HEK293 (cell line): ENCODE results near the gene MED28.

Source experiments
- CTCF ChIA-PET: fragments of 350-600 bp; formaldehyde crosslinking; extraction: SDS; loops from one replicate; lab custom pipeline; 2021; ENCODE audit warnings: antibody characterized with exemption; lab: Yijun Ruan, JAX
- POLR2A ChIA-PET: fragments of 300-600 bp; formaldehyde crosslinking; extraction: SDS; loops from one replicate; lab custom pipeline; 2020; ENCODE audit warnings: antibody characterized with exemption, inconsistent platforms; lab: Yijun Ruan, JAX
- H3K27ac ChIP-seq: fragments of 200-500 bp; sonication (Bioruptor generic); 2 replicates; pipeline ENCODE4 v1.5.1; 2014; ENCODE audit warnings: low read depth, low read length, control low read depth, inconsistent platforms; ENCODE audit errors: extremely low read depth
- H3K36me3 ChIP-seq, 2 experiments: fragments of 200-500 bp in 1 of 2; sonication (Bioruptor generic) in 1 of 2; 1 replicate in 1 of 2; 2 replicates in 1 of 2; pipeline ENCODE4 v1.5.1; 2014 to 2017; ENCODE audit warnings: inconsistent platforms in 2 of 2, low read length in 2 of 2; ENCODE audit not compliant: control insufficient read depth in 2 of 2, insufficient read depth in 1 of 2
- H3K4me1 ChIP-seq: fragments of 200-500 bp; sonication (Bioruptor generic); 2 replicates; pipeline ENCODE4 v1.5.1; 2014; ENCODE audit warnings: mild to moderate bottlenecking, low read length, inconsistent platforms; ENCODE audit not compliant: control insufficient read depth, insufficient read depth
- H3K4me3 ChIP-seq: 2 replicates; pipeline ENCODE4 v1.5.1; 2011; ENCODE audit warnings: low read depth, mild to moderate bottlenecking, control low read depth, low read length, moderate library complexity
- H3K9me3 ChIP-seq: fragments of 200-500 bp; sonication (Bioruptor generic); 2 replicates; pipeline ENCODE4 v1.5.1; 2014; ENCODE audit warnings: low read depth, low read length, inconsistent platforms; ENCODE audit not compliant: control insufficient read depth, insufficient read depth
- BCL11A ChIP-seq: fragments of 450-650 bp; formaldehyde crosslinking; IDR thresholded peaks from 2 replicates; pipeline ENCODE4 v1.5.1; 2016; ENCODE audit warnings: low read depth, missing biosample characterization, missing genetic modification characterization
- BCL11B ChIP-seq: fragments of 450-650 bp; formaldehyde crosslinking; IDR thresholded peaks from 2 replicates; pipeline ENCODE4 v1.5.1; 2016; ENCODE audit warnings: low read depth, missing biosample characterization, missing genetic modification characterization
- EGR2 ChIP-seq: fragments of 450-650 bp; formaldehyde crosslinking; IDR thresholded peaks from 2 replicates; pipeline ENCODE4 v1.5.1; 2016; ENCODE audit warnings: low read depth, missing biosample characterization, missing genetic modification characterization
- GLIS1 ChIP-seq: fragments of 450-650 bp; formaldehyde crosslinking; IDR thresholded peaks from 2 replicates; pipeline ENCODE4 v1.5.1; 2016; ENCODE audit warnings: missing biosample characterization, missing genetic modification characterization
- KLF8 ChIP-seq: fragments of 450-650 bp; formaldehyde crosslinking; IDR thresholded peaks from 2 replicates; pipeline ENCODE4 v1.5.1; 2016; ENCODE audit warnings: missing biosample characterization, missing genetic modification characterization
- PRDM1 ChIP-seq: fragments of 450-650 bp; formaldehyde crosslinking; IDR thresholded peaks from 2 replicates; pipeline ENCODE4; 2016; ENCODE audit warnings: missing biosample characterization, missing genetic modification characterization
- REPIN1 ChIP-seq: fragments of 450-650 bp; formaldehyde crosslinking; IDR thresholded peaks from 2 replicates; pipeline ENCODE4 v1.5.1; 2017; ENCODE audit warnings: missing biosample characterization, missing genetic modification characterization, low read depth
- SP3 ChIP-seq: fragments of 450-650 bp; formaldehyde crosslinking; IDR thresholded peaks from 2 replicates; pipeline ENCODE4 v1.5.1; 2016; ENCODE audit warnings: missing biosample characterization, missing genetic modification characterization
- ZBTB21 ChIP-seq: fragments of 450-650 bp; formaldehyde crosslinking; IDR thresholded peaks from 2 replicates; pipeline ENCODE4 v1.5.1; 2017; ENCODE audit warnings: missing biosample characterization, missing genetic modification characterization
- ZFHX2 ChIP-seq: fragments of 450-650 bp; formaldehyde crosslinking; conservative IDR thresholded peaks from 2 replicates; pipeline ENCODE4 v1.5.1; 2016; ENCODE audit warnings: missing biosample characterization, missing genetic modification characterization
- ZNF155 ChIP-seq: fragments of 450-650 bp; formaldehyde crosslinking; IDR thresholded peaks from 2 replicates; pipeline ENCODE4 v1.5.1; 2016; ENCODE audit warnings: missing biosample characterization, missing genetic modification characterization
- ZNF157 ChIP-seq: fragments of 450-650 bp; formaldehyde crosslinking; IDR thresholded peaks from 2 replicates; pipeline ENCODE4 v1.5.1; 2016; ENCODE audit warnings: missing biosample characterization, missing genetic modification characterization
- ZNF350 ChIP-seq: fragments of 450-650 bp; formaldehyde crosslinking; IDR thresholded peaks from 2 replicates; pipeline ENCODE4 v1.5.0; 2017; ENCODE audit warnings: missing biosample characterization, mild to moderate bottlenecking, missing genetic modification characterization
- ZNF394 ChIP-seq: fragments of 450-650 bp; formaldehyde crosslinking; IDR thresholded peaks from 2 replicates; pipeline ENCODE4 v1.5.1; 2016; ENCODE audit warnings: missing biosample characterization, missing genetic modification characterization, mild to moderate bottlenecking, moderate library complexity, borderline replicate concordance
- ZNF404 ChIP-seq: fragments of 450-650 bp; formaldehyde crosslinking; IDR thresholded peaks from 2 replicates; pipeline ENCODE4 v1.5.1; 2017; ENCODE audit warnings: missing biosample characterization, missing genetic modification characterization
- ZNF501 ChIP-seq: fragments of 450-650 bp; formaldehyde crosslinking; IDR thresholded peaks from 2 replicates; pipeline ENCODE4 v1.5.1; 2016; ENCODE audit warnings: missing biosample characterization, missing genetic modification characterization
- ZNF768 ChIP-seq: fragments of 450-650 bp; formaldehyde crosslinking; IDR thresholded peaks from 2 replicates; pipeline ENCODE4 v1.5.1; 2018; ENCODE audit warnings: missing biosample characterization, mild to moderate bottlenecking, missing genetic modification characterization
- TF ChIP-seq, protein P1 (sequence below): fragments of 450-650 bp; formaldehyde crosslinking; IDR thresholded peaks from 2 replicates; pipeline ENCODE4 v1.5.1; 2017; ENCODE audit warnings: missing biosample characterization, missing genetic modification characterization
- TF ChIP-seq, protein P2 (sequence below): fragments of 450-650 bp; formaldehyde crosslinking; IDR thresholded peaks from 2 replicates; pipeline ENCODE4 v1.5.1; 2016; ENCODE audit warnings: missing biosample characterization, missing genetic modification characterization
- TF ChIP-seq, protein P3 (sequence below): fragments of 450-650 bp; formaldehyde crosslinking; optimal IDR thresholded peaks from 2 replicates; pipeline ENCODE3; 2016; ENCODE audit warnings: missing biosample characterization, mild to moderate bottlenecking, missing genetic modification characterization
- TF ChIP-seq, protein P4 (sequence below): fragments of 450-650 bp; formaldehyde crosslinking; IDR thresholded peaks from 2 replicates; pipeline ENCODE4 v1.5.1; 2016; ENCODE audit warnings: missing biosample characterization, missing genetic modification characterization
- TF ChIP-seq, protein P5 (sequence below): fragments of 450-650 bp; formaldehyde crosslinking; IDR thresholded peaks from 2 replicates; pipeline ENCODE4 v1.5.1; 2016; ENCODE audit warnings: missing biosample characterization, missing genetic modification characterization, low read depth
- TF ChIP-seq, protein P6 (sequence below): fragments of 450-650 bp; formaldehyde crosslinking; IDR thresholded peaks from 2 replicates; pipeline ENCODE4 v1.5.1; 2017; ENCODE audit warnings: missing biosample characterization, missing genetic modification characterization
- TF ChIP-seq, protein P7 (sequence below): fragments of 450-650 bp; formaldehyde crosslinking; conservative IDR thresholded peaks from 2 replicates; pipeline ENCODE4 v1.5.1; 2016; ENCODE audit warnings: low read depth, missing biosample characterization, missing genetic modification characterization

The MED28 gene

DNA sequence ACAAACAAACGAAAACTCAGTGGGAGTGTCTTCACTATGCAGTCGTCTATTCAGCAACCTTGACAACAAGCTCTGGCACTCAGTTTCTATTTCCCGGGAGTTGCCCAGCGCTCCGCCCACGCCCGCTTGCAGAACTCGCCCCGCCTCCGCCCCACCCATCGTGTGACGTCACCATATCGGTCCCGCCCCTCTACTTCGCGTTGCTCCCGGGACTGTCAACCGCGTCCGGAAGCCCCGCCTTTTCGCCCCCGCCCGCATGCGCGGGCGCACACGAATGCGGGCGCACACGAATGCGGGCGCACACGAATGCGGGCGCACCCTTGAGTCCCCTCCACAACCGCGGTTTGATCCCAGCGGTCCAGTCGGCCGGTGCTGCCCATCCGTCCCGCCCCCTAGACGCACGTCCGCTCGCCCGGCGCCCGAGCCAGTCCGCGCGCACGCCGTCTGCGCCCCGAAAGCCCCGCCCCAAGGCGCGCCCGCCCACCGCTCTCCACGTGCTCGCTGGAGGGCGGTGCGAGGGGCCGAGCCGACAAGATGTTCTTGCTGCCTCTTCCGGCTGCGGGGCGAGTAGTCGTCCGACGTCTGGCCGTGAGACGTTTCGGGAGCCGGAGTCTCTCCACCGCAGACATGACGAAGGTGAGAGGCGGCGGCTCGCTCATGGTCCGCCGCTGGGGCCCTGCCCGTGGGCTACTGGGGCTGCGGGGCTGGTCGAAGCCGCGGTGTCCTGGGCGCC, 37.3 kb upstream of the MED28 start, which contains the start of gene LAP3:
LAP3 (plus strand) TSS at position 267 of the 733 bp plus-strand sequence; CDS start at position 535, 268 bp downstream.
- H3K4me3 ChIP-seq: peak within 1 kb of the TSS; percentile 60
- POLR2A ChIA-PET: interaction anchor here (1.0 kb wide), 2 partner anchors 10 to 234 kb away, joined by 4 to 5 read pairs; partner anchors contain the start of genes DCAF16 and NCAPG
- H3K36me3 ChIP-seq: peaks cover 0 to 28% of the 10 kb centered on the region in 2 experiments; a peak in 1 of 3 replicates
- H3K9me3 ChIP-seq: no peaks in the 10 kb centered on the region
- CTCF ChIA-PET: interaction anchor here (0.6 to 1.2 kb wide), 2 partner anchors 28 to 624 kb away, joined by 3 to 4 read pairs; no protein-coding TSS in a partner anchor
- H3K27ac ChIP-seq: peak within 1 kb of the TSS; percentile 55; the same call in 1 of the 2 replicates
- no peaks in the 10 kb centered on the region for H3K4me1 ChIP-seq
- TF ChIP-seq ZNF394 (tag by site-specific recombination) (0 out of 2 replicates have a peak, but pooled peaks have one; percentile 27), ZNF350 (tag by site-specific recombination) (no peak), ZNF501 (tag by site-specific recombination) (peak; percentile 59; the same call in 1 of the 2 replicates), ZNF155 (tag by site-specific recombination) (no peak), ZFHX2 (tag by site-specific recombination) (peak; percentile 51; the same call in 1 of the 2 replicates), BCL11B (tag by site-specific recombination) (no peak), ZNF768 (tag by site-specific recombination) (no peak), ZBTB21 (tag by site-specific recombination) (peak; percentile 42), SP3 (tag by site-specific recombination) (peak; percentile 79), GLIS1 (no peak), REPIN1 (no peak), EGR2 (peak; percentile 41; the same call in 1 of the 2 replicates), ZNF157 (no peak), KLF8 (peak; percentile 72), ZNF404 (tag by site-specific recombination) (no peak), BCL11A (tag by site-specific recombination) (no peak), PRDM1 (tag by site-specific recombination) (0 out of 2 replicates have a peak, but pooled peaks have one; percentile 13)
- TF ChIP-seq, protein P1, sequence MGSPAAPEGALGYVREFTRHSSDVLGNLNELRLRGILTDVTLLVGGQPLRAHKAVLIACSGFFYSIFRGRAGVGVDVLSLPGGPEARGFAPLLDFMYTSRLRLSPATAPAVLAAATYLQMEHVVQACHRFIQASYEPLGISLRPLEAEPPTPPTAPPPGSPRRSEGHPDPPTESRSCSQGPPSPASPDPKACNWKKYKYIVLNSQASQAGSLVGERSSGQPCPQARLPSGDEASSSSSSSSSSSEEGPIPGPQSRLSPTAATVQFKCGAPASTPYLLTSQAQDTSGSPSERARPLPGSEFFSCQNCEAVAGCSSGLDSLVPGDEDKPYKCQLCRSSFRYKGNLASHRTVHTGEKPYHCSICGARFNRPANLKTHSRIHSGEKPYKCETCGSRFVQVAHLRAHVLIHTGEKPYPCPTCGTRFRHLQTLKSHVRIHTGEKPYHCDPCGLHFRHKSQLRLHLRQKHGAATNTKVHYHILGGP (tag by site-specific recombination): no peak
- TF ChIP-seq, protein P2, sequence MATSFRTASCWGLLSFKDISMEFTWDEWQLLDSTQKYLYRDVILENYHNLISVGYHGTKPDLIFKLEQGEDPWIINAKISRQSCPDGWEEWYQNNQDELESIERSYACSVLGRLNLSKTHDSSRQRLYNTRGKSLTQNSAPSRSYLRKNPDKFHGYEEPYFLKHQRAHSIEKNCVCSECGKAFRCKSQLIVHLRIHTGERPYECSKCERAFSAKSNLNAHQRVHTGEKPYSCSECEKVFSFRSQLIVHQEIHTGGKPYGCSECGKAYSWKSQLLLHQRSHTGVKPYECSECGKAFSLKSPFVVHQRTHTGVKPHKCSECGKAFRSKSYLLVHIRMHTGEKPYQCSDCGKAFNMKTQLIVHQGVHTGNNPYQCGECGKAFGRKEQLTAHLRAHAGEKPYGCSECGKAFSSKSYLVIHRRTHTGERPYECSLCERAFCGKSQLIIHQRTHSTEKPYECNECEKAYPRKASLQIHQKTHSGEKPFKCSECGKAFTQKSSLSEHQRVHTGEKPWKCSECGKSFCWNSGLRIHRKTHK: no peak
- TF ChIP-seq, protein P3, sequence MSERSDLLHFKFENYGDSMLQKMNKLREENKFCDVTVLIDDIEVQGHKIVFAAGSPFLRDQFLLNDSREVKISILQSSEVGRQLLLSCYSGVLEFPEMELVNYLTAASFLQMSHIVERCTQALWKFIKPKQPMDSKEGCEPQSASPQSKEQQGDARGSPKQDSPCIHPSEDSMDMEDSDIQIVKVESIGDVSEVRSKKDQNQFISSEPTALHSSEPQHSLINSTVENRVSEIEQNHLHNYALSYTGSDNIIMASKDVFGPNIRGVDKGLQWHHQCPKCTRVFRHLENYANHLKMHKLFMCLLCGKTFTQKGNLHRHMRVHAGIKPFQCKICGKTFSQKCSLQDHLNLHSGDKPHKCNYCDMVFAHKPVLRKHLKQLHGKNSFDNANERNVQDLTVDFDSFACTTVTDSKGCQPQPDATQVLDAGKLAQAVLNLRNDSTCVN (tag by site-specific recombination): peak; percentile 78
- TF ChIP-seq, protein P4, sequence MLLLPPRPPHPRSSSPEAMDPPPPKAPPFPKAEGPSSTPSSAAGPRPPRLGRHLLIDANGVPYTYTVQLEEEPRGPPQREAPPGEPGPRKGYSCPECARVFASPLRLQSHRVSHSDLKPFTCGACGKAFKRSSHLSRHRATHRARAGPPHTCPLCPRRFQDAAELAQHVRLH: no peak
- TF ChIP-seq, protein P5, sequence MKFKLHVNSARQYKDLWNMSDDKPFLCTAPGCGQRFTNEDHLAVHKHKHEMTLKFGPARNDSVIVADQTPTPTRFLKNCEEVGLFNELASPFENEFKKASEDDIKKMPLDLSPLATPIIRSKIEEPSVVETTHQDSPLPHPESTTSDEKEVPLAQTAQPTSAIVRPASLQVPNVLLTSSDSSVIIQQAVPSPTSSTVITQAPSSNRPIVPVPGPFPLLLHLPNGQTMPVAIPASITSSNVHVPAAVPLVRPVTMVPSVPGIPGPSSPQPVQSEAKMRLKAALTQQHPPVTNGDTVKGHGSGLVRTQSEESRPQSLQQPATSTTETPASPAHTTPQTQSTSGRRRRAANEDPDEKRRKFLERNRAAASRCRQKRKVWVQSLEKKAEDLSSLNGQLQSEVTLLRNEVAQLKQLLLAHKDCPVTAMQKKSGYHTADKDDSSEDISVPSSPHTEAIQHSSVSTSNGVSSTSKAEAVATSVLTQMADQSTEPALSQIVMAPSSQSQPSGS: peak; percentile 98
- TF ChIP-seq, protein P6, sequence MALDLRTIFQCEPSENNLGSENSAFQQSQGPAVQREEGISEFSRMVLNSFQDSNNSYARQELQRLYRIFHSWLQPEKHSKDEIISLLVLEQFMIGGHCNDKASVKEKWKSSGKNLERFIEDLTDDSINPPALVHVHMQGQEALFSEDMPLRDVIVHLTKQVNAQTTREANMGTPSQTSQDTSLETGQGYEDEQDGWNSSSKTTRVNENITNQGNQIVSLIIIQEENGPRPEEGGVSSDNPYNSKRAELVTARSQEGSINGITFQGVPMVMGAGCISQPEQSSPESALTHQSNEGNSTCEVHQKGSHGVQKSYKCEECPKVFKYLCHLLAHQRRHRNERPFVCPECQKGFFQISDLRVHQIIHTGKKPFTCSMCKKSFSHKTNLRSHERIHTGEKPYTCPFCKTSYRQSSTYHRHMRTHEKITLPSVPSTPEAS (tag by site-specific recombination): no peak
- TF ChIP-seq, protein P7, sequence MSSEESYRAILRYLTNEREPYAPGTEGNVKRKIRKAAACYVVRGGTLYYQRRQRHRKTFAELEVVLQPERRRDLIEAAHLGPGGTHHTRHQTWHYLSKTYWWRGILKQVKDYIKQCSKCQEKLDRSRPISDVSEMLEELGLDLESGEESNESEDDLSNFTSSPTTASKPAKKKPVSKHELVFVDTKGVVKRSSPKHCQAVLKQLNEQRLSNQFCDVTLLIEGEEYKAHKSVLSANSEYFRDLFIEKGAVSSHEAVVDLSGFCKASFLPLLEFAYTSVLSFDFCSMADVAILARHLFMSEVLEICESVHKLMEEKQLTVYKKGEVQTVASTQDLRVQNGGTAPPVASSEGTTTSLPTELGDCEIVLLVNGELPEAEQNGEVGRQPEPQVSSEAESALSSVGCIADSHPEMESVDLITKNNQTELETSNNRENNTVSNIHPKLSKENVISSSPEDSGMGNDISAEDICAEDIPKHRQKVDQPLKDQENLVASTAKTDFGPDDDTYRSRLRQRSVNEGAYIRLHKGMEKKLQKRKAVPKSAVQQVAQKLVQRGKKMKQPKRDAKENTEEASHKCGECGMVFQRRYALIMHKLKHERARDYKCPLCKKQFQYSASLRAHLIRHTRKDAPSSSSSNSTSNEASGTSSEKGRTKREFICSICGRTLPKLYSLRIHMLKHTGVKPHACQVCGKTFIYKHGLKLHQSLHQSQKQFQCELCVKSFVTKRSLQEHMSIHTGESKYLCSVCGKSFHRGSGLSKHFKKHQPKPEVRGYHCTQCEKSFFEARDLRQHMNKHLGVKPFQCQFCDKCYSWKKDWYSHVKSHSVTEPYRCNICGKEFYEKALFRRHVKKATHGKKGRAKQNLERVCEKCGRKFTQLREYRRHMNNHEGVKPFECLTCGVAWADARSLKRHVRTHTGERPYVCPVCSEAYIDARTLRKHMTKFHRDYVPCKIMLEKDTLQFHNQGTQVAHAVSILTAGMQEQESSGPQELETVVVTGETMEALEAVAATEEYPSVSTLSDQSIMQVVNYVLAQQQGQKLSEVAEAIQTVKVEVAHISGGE (tag by site-specific recombination): peak; percentile 45; the same call in 1 of the 2 replicates
